IMR-90 (cell line): ENCODE data around the gene TRIM41. TPM values are rescaled to one million over a fixed set of nuclear protein-coding genes. Genes with fewer than 3 reads are reported as not detected.

Experiments
- ATAC-seq: fragments of 200-7000 bp; cut with Tn5 transposase; 2 replicates; pipeline ENCODE4 v1.9.1; 2020; ENCODE audit warnings: low read depth, mild to moderate bottlenecking, moderate library complexity
- BruUV-seq: library from RNA; stranded (reverse); fragments of 400-500 nt; replicated peaks from 2 replicates; lab custom pipeline; 2021; lab: Mats Ljungman, UMichigan
- CTCF ChIA-PET: fragments of 300-600 bp; formaldehyde crosslinking; extraction: SDS; loops from one replicate; lab custom pipeline; 2021; ENCODE audit warnings: antibody characterized with exemption; lab: Yijun Ruan, JAX
- POLR2A ChIA-PET: fragments of 300-600 bp; sonication (Branson Sonifier 250); formaldehyde crosslinking; loops from one replicate; lab custom pipeline; 2022; ENCODE audit warnings: antibody characterized with exemption; ENCODE audit not compliant: unreplicated experiment; lab: Charles Lee
- DNase-seq: peaks from one replicate; pipeline ENCODE4 v3.0.0; 2013
- H2AFZ ChIP-seq: replicated peaks from 2 replicates; pipeline ENCODE3; 2013; ENCODE audit warnings: low read length, mild to moderate bottlenecking; ENCODE audit not compliant: poor library complexity
- H2AK5ac ChIP-seq: 2 replicates; pipeline ENCODE4 v1.6.1; 2013; ENCODE audit warnings: low read depth, low read length, inconsistent platforms
- H2AK9ac ChIP-seq: replicated peaks from 2 replicates; pipeline ENCODE3; 2013; ENCODE audit warnings: mild to moderate bottlenecking, low read depth, low read length, moderate library complexity; ENCODE audit not compliant: poor library complexity
- H2BK120ac ChIP-seq: 2 replicates; pipeline ENCODE4 v1.6.1; 2013; ENCODE audit warnings: low read depth, low read length, inconsistent platforms
- H2BK15ac ChIP-seq: 3 replicates; pipeline ENCODE4 v1.6.1; 2013; ENCODE audit warnings: low read depth, low read length, inconsistent platforms
- H2BK20ac ChIP-seq: 2 replicates; pipeline ENCODE4 v1.6.1; 2013; ENCODE audit warnings: low read depth, mild to moderate bottlenecking, inconsistent platforms, low read length, moderate library complexity
- H2BK5ac ChIP-seq: 2 replicates; pipeline ENCODE4 v1.6.1; 2013; ENCODE audit warnings: mild to moderate bottlenecking, low read depth, low read length, inconsistent platforms; ENCODE audit not compliant: poor library complexity, severe bottlenecking
- H3K14ac ChIP-seq: replicated peaks from 2 replicates; pipeline ENCODE4 v1.6.1; 2013; ENCODE audit warnings: low read depth, low read length, inconsistent platforms
- H3K18ac ChIP-seq: 2 replicates; pipeline ENCODE4 v1.6.1; 2013; ENCODE audit warnings: low read depth, low read length, control low read depth
- H3K23ac ChIP-seq: 2 replicates; pipeline ENCODE4 v1.6.1; 2013; ENCODE audit warnings: low read depth, low read length, inconsistent platforms
- H3K27ac ChIP-seq: 2 replicates; pipeline ENCODE4 v1.5.1; 2013; ENCODE audit warnings: mild to moderate bottlenecking, control low read depth, low read length; ENCODE audit not compliant: insufficient read depth
- H3K27me3 ChIP-seq: 2 replicates; pipeline ENCODE4 v1.6.1; 2013; ENCODE audit warnings: low read length; ENCODE audit not compliant: control insufficient read depth, insufficient read depth
- H3K36me3 ChIP-seq: 2 replicates; pipeline ENCODE4 v1.6.1; 2013; ENCODE audit warnings: low read length, mixed read lengths; ENCODE audit not compliant: control insufficient read depth, insufficient read depth
- H3K4ac ChIP-seq: 2 replicates; pipeline ENCODE4 v1.6.1; 2013; ENCODE audit warnings: low read depth, low read length, inconsistent platforms
- H3K4me1 ChIP-seq: 2 replicates; pipeline ENCODE4 v1.6.1; 2013; ENCODE audit warnings: low read length, mixed read lengths; ENCODE audit not compliant: control insufficient read depth, insufficient read depth
- H3K4me2 ChIP-seq: 2 replicates; pipeline ENCODE4 v1.6.1; 2013; ENCODE audit warnings: low read depth, mild to moderate bottlenecking, control low read depth, low read length, moderate library complexity
- H3K4me3 ChIP-seq: 2 replicates; pipeline ENCODE4 v1.5.1; 2013; ENCODE audit warnings: low read depth, mild to moderate bottlenecking, control low read depth, low read length, moderate library complexity; ENCODE audit not compliant: insufficient read depth
- H3K56ac ChIP-seq: 2 replicates; pipeline ENCODE4 v1.6.1; 2013; ENCODE audit warnings: low read length, inconsistent platforms; ENCODE audit not compliant: insufficient read depth; ENCODE audit errors: extremely low read depth
- H3K79me1 ChIP-seq, 2 experiments: 2 replicates each; pipeline ENCODE4 v1.6.1; 2013; ENCODE audit warnings: low read length in 2 of 2, inconsistent platforms in 1 of 2, low read depth in 1 of 2
- H3K9ac ChIP-seq: 2 replicates; pipeline ENCODE4 v1.6.1; 2013; ENCODE audit warnings: low read depth, low read length, control low read depth
- H3K9me1 ChIP-seq: 2 replicates; pipeline ENCODE4 v1.6.1; 2013; ENCODE audit warnings: low read length, inconsistent platforms; ENCODE audit not compliant: insufficient read depth
- H3K9me3 ChIP-seq: 2 replicates; pipeline ENCODE4 v1.6.1; 2013; ENCODE audit warnings: low read length; ENCODE audit not compliant: control insufficient read depth, insufficient read depth
- H4K20me1 ChIP-seq: 2 replicates; pipeline ENCODE4 v1.6.1; 2013; ENCODE audit warnings: low read length, inconsistent platforms; ENCODE audit not compliant: insufficient read depth
- H4K5ac ChIP-seq: 2 replicates; pipeline ENCODE4 v1.6.1; 2013; ENCODE audit warnings: mild to moderate bottlenecking, low read depth, low read length, control low read depth
- H4K8ac ChIP-seq, 2 experiments: 2 replicates each; pipeline ENCODE4 v1.6.1; 2013; ENCODE audit warnings: low read depth in 2 of 2, low read length in 2 of 2, control low read depth in 1 of 2, inconsistent platforms in 1 of 2
- H4K91ac ChIP-seq: 2 replicates; pipeline ENCODE4 v1.6.1; 2013; ENCODE audit warnings: low read depth, low read length, inconsistent platforms; ENCODE audit not compliant: insufficient read depth
- CHD1 ChIP-seq: IDR thresholded peaks from 2 replicates; pipeline ENCODE4 v1.6.1; 2012; ENCODE audit warnings: low read depth, low read length, improper control_type of control experiment
- MAFK ChIP-seq: IDR thresholded peaks from 2 replicates; pipeline ENCODE4 v1.6.1; 2012; ENCODE audit warnings: low read depth, low read length, improper control_type of control experiment
- POLR2A ChIP-seq: IDR thresholded peaks from 2 replicates; pipeline ENCODE4 v1.6.1; 2012; ENCODE audit warnings: mild to moderate bottlenecking, low read depth, low read length
- WGBS, 2 experiments: methylation state at CpG; one replicate each; pipeline versions ENCODE4 v1.1.5 to v1.1.7; 2013; ENCODE audit warnings: missing lambda C conversion rate in 2 of 2; ENCODE audit not compliant: insufficient read length in 1 of 2; ENCODE audit errors: extremely low coverage in 2 of 2; 5-methylcytosine and 5-hydroxymethylcytosine counted together
- dilution Hi-C: fragments of 300-500 bp; cut with HindIII; formaldehyde crosslinking; loops from one replicate; pipeline ENCODE4 v1.14.3; 2018; ENCODE audit warnings: low sequenced_read_pairs; ENCODE audit not compliant: unreplicated experiment
- in situ Hi-C: fragments of 300-500 bp; cut with MboI; formaldehyde crosslinking; loops from 3 replicates; pipeline ENCODE4 v1.14.3; 2019; ENCODE audit warnings: low sequenced_read_pairs, inconsistent platforms, mixed read lengths
- intact Hi-C: fragments of 100-400 bp; cut with micrococcal nuclease; formaldehyde crosslinking; loops from 2 replicates; pipeline ENCODE4 v1.10.0; 2022
- polyA plus RNA-seq, 3 experiments: library from polyadenylated mRNA; depleted of rRNA; stranded (reverse); fragments of >200 nt; gene quantifications; 2 replicates each; pipeline ENCODE4 v1.2.3, GENCODE V29; 2012; ENCODE audit warnings: low replicate concordance in 1 of 3
- total RNA-seq: library from RNA; depleted of rRNA; stranded (reverse); fragments of >200 nt; gene quantifications from 2 replicates; pipeline ENCODE4 v1.2.3, GENCODE V29; 2012

The TRIM41 gene
- total and polyA plus RNA-seq, 2 of the 4 experiments (the other 2 are of a cell fraction): 5.9 to 15.7 TPM

DNA sequence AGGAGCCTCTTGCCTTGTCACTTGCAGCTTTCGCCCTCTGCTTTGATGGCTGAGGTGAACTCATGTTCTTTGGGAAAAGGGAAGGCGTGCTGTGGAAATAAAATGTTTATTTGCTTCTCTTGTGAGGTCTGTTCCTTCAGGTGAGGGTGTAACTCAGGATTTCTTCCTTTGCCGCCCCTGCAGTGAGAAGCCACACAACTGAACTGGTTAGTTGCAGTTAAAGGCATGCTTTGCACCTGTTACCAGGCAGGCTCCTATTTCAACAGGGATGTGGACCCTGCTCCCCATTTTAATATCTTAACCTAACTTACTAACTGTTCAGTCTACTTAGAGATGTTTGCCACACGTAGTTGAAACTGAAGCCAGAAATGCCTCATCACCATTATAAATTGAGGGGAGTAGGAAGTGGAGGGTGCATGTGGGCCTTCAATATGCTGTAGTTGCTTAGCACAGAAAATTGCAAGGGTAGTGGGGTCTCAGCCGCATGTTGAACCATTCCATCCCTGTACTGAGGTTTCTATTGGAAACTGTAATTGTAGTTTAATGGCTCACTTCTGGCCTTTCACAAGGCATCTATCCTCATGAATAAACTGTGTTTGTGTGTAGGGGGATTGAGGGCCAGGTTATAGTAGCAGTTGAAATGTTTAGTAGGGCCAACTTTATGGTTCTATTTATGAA, 12.7 kb downstream of the TRIM41 start:
- H3K36me3 ChIP-seq: peaks cover 77% of the 10 kb centered on the region
- no peak overlapping the region for H2AK5ac ChIP-seq
- H3K4ac ChIP-seq: no peak overlapping the region
- ChIA-PET CTCF (no interaction called here), POLR2A (no interaction called here)
- 100% methylated on average over 1 of the region's 5 CpGs; no CpG with 5 or more reads in 1 of the 2 experiments for WGBS, 2 experiments
- no peak overlapping the region for H3K14ac ChIP-seq
- H2BK15ac ChIP-seq: no peak overlapping the region
- no peak overlapping the region for H3K23ac ChIP-seq
- no peaks in the 10 kb centered on the region for H3K4me1 ChIP-seq
- H4K8ac ChIP-seq: no peak overlapping the region
- no peak overlapping the region for H2BK5ac ChIP-seq
- H3K79me1 ChIP-seq: peaks cover 17 to 40% of the 10 kb centered on the region in 2 experiments
- in situ Hi-C loops (no loop called here), intact Hi-C loops (no loop called here), dilution Hi-C loops (no loop called here)
- TF ChIP-seq MAFK (peak; percentile 37; the same call in 1 of the 2 replicates), CHD1 (no peak), POLR2A (peak; percentile 52; the same call in 1 of the 2 replicates)
- no peak overlapping the region for H3K9ac ChIP-seq
- BruUV-seq: no TSS peak
- no peak overlapping the region for H3K4me3 ChIP-seq
- peaks cover 6% of the 10 kb centered on the region for H3K9me1 ChIP-seq
- H4K5ac ChIP-seq: no peak overlapping the region
- H3K4me2 ChIP-seq: no peak overlapping the region
- H2AK9ac ChIP-seq: no peak overlapping the region
- no peak overlapping the region for H2BK120ac ChIP-seq
- ATAC-seq: no peak
- no peak overlapping the region for H3K27ac ChIP-seq
- no peak overlapping the region for H3K18ac ChIP-seq
- peaks cover 74% of the 10 kb centered on the region for H4K20me1 ChIP-seq
- H3K9me3 ChIP-seq: no peaks in the 10 kb centered on the region
- H2BK20ac ChIP-seq: no peak overlapping the region
- H4K91ac ChIP-seq: no peak overlapping the region
- DNase-seq: no peak
- H3K27me3 ChIP-seq: no peaks in the 10 kb centered on the region
- H2AFZ ChIP-seq: no peak overlapping the region
- no peak overlapping the region for H3K56ac ChIP-seq
